ENCODE measurements around the gene KANTR.

DNA sequence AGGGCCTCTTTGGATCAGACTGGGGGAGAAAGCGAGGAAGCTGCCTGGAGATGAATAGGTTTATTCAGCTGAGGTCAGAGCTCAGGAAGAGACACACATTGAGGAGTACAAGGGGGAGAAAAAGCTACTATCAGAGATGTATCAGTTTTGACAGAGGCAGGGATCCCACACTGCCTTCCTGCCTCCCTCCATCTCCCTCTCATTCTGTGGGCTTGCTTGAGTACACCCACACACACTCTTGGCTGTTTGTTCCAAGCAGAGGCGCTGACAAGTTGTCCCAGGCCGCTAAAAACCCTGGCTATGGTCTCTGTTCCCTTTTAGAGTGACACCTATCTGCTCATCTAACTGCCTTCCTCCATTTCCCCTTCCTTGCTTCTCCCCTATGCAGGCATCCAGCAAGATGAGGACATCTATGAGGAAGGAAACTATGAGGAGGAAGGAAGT, 6.5 kb upstream of the KANTR start:
- TF ChIP-seq, protein P1, sequence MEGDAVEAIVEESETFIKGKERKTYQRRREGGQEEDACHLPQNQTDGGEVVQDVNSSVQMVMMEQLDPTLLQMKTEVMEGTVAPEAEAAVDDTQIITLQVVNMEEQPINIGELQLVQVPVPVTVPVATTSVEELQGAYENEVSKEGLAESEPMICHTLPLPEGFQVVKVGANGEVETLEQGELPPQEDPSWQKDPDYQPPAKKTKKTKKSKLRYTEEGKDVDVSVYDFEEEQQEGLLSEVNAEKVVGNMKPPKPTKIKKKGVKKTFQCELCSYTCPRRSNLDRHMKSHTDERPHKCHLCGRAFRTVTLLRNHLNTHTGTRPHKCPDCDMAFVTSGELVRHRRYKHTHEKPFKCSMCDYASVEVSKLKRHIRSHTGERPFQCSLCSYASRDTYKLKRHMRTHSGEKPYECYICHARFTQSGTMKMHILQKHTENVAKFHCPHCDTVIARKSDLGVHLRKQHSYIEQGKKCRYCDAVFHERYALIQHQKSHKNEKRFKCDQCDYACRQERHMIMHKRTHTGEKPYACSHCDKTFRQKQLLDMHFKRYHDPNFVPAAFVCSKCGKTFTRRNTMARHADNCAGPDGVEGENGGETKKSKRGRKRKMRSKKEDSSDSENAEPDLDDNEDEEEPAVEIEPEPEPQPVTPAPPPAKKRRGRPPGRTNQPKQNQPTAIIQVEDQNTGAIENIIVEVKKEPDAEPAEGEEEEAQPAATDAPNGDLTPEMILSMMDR (IDR thresholded peaks at IDR 0.05) = no peak
- TF ChIP-seq ZFX (IDR thresholded peaks at IDR 0.05; ENCODE audit: borderline replicate concordance) = no peak
